Lower leg skin (tissue), 3 donors: ENCODE data around the gene ELK4.

Experiments
- POLR2A ChIP-seq, 2 donors: fragments of 450-650 bp; IDR thresholded peaks; one replicate each; pipeline ENCODE4 v1.6.1; 2016 to 2017; ENCODE audit warnings: antibody characterized with exemption in 2 of 2, mild to moderate bottlenecking in 1 of 2, moderate library complexity in 1 of 2
- TF ChIP-seq, protein P1 (sequence below), 3 donors: fragments of 450-650 bp; IDR thresholded peaks; one replicate each; pipeline ENCODE4 v1.5.1; 2016; ENCODE audit warnings: antibody characterized with exemption in 3 of 3, mild to moderate bottlenecking in 3 of 3, moderate library complexity in 2 of 3

DNA sequence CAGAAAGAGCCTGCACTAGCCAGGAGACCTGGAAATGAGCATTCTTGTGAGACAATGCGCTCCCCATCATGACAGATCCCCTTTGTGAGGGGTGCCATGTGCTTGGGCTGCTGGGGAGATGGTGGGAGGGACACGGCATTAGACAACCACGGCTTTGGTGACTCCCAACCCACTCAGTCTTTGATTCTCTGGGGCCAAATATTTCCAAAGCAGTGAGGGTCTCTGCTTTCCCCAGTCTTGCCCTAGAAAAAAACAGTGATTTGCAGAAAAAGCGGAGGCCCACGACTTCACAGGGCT, 38.3 kb upstream of the ELK4 start:
- TF ChIP-seq, protein P1, sequence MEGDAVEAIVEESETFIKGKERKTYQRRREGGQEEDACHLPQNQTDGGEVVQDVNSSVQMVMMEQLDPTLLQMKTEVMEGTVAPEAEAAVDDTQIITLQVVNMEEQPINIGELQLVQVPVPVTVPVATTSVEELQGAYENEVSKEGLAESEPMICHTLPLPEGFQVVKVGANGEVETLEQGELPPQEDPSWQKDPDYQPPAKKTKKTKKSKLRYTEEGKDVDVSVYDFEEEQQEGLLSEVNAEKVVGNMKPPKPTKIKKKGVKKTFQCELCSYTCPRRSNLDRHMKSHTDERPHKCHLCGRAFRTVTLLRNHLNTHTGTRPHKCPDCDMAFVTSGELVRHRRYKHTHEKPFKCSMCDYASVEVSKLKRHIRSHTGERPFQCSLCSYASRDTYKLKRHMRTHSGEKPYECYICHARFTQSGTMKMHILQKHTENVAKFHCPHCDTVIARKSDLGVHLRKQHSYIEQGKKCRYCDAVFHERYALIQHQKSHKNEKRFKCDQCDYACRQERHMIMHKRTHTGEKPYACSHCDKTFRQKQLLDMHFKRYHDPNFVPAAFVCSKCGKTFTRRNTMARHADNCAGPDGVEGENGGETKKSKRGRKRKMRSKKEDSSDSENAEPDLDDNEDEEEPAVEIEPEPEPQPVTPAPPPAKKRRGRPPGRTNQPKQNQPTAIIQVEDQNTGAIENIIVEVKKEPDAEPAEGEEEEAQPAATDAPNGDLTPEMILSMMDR (IDR thresholded peaks at IDR 0.05), result no peak
- TF ChIP-seq POLR2A (IDR thresholded peaks at IDR 0.05), result no peak
